Keratinocyte (primary cell): ENCODE results near the gene OGG1. TPM values are rescaled to one million over a fixed set of nuclear protein-coding genes. Genes with fewer than 3 reads are reported as not detected.

Experiments
- DNase-seq: peaks from one replicate; pipeline ENCODE4 v3.0.0-alpha.2; 2011; ENCODE audit warnings: low read depth, missing footprints, low spot score
- FAIRE-seq: peaks from 2 replicates; lab custom pipeline; 2011; peaks lifted over from hg19 to GRCh38; lab: Jason Lieb, UNC
- H2AFZ ChIP-seq: 2 replicates; pipeline ENCODE4 v1.6.0; 2012; ENCODE audit warnings: low read length, control low read depth, inconsistent platforms; ENCODE audit not compliant: control insufficient read depth
- H3K27ac ChIP-seq: 2 replicates; pipeline ENCODE4 v1.5.1; 2011; ENCODE audit warnings: low read length; ENCODE audit not compliant: control insufficient read depth, insufficient read depth
- H3K27me3 ChIP-seq: 3 replicates; pipeline ENCODE4 v1.6.0; 2011; ENCODE audit warnings: low read length; ENCODE audit not compliant: control insufficient read depth, insufficient read depth; ENCODE audit errors: extremely low read depth
- H3K36me3 ChIP-seq, 2 experiments: 2 replicates in 1 of 2; 3 replicates in 1 of 2; pipeline ENCODE4 v1.5.1; 2011; ENCODE audit warnings: low read length in 2 of 2, mild to moderate bottlenecking in 1 of 2; ENCODE audit not compliant: control insufficient read depth in 2 of 2, insufficient read depth in 2 of 2; ENCODE audit errors: extremely low read depth in 1 of 2
- H3K4me1 ChIP-seq: 3 replicates; pipeline ENCODE4 v1.5.1; 2011; ENCODE audit warnings: low read length; ENCODE audit not compliant: control insufficient read depth, insufficient read depth; ENCODE audit errors: extremely low read depth
- H3K4me2 ChIP-seq: 3 replicates; pipeline ENCODE4 v1.6.0; 2011; ENCODE audit warnings: low read depth, low read length; ENCODE audit not compliant: control insufficient read depth, insufficient read depth; ENCODE audit errors: extremely low read depth
- H3K4me3 ChIP-seq, 3 experiments: fragments of 200-600 bp in 1 of 3; sonication (generic) in 1 of 3; 2 replicates in 2 of 3; 3 replicates in 1 of 3; pipeline ENCODE4 v1.5.1; 2011 to 2016; ENCODE audit warnings: low read length in 3 of 3, mild to moderate bottlenecking in 3 of 3, control low read depth in 2 of 3, inconsistent platforms in 1 of 3, low read depth in 1 of 3, mixed read lengths in 1 of 3, mixed run types in 1 of 3, moderate library complexity in 1 of 3; ENCODE audit not compliant: control insufficient read depth in 2 of 3, insufficient read depth in 2 of 3; ENCODE audit errors: extremely low read depth in 1 of 3
- H3K79me2 ChIP-seq: 2 replicates; pipeline ENCODE4 v1.6.0; 2012; ENCODE audit warnings: low read length; ENCODE audit not compliant: control insufficient read depth, insufficient read depth
- H3K9ac ChIP-seq: 3 replicates; pipeline ENCODE4 v1.6.0; 2011; ENCODE audit warnings: low read length; ENCODE audit not compliant: control insufficient read depth, insufficient read depth; ENCODE audit errors: extremely low read depth
- H3K9me1 ChIP-seq: 3 replicates; pipeline ENCODE4 v1.6.0; 2011; ENCODE audit warnings: low read length; ENCODE audit not compliant: control insufficient read depth, insufficient read depth; ENCODE audit errors: extremely low read depth
- H3K9me3 ChIP-seq: 2 replicates; pipeline ENCODE4 v1.5.1; 2012; ENCODE audit warnings: low read depth, low read length; ENCODE audit not compliant: control insufficient read depth
- H4K20me1 ChIP-seq: 3 replicates; pipeline ENCODE4 v1.6.0; 2011; ENCODE audit warnings: low read length; ENCODE audit not compliant: control insufficient read depth, insufficient read depth; ENCODE audit errors: extremely low read depth
- EZH2 ChIP-seq: IDR thresholded peaks from one replicate; pipeline ENCODE4 v1.6.1; 2012; ENCODE audit warnings: inconsistent platforms, mild to moderate bottlenecking, low read length, moderate library complexity
- dilution Hi-C: fragments of 300-500 bp; cut with MboI; formaldehyde crosslinking; loops from one replicate; pipeline ENCODE4 v1.7.0; 2020; ENCODE audit warnings: low sequenced_read_pairs; ENCODE audit not compliant: extremely low pct_ligation_motif_present
- polyA plus RNA-seq, 5 experiments: library from polyadenylated mRNA; depleted of rRNA in 3 of 5; stranded (reverse) in 3 of 5; stranded (forward) in 1 of 5; unstranded in 1 of 5; fragments of >200 nt; gene quantifications; 1 replicate in 1 of 5; 2 replicates in 3 of 5; 3 replicates in 1 of 5; pipeline versions ENCODE4 v1.2.1 to v1.2.3, GENCODE V29; 2011 to 2012; ENCODE audit warnings: missing spikeins in 2 of 5, low read depth in 1 of 5, low replicate concordance in 1 of 5
- TF ChIP-seq, protein P1 (sequence below), 3 experiments: IDR thresholded peaks in 1 of 3; conservative IDR thresholded peaks in 1 of 3; optimal IDR thresholded peaks in 1 of 3; 2 replicates in 2 of 3; 3 replicates in 1 of 3; pipeline versions ENCODE3 to v1.5.1; 2011; ENCODE audit warnings: low read length in 3 of 3, mild to moderate bottlenecking in 3 of 3, moderate library complexity in 2 of 3, control low read depth in 1 of 3, inconsistent platforms in 1 of 3; ENCODE audit not compliant: insufficient read depth in 2 of 3; ENCODE audit errors: extremely low read depth in 1 of 3

OGG1 gene
- polyA plus RNA-seq, 1 donor (not counting 4 experiments of a cell fraction or from before 2014, with no cell fraction given), result 17.5 TPM

DNA sequence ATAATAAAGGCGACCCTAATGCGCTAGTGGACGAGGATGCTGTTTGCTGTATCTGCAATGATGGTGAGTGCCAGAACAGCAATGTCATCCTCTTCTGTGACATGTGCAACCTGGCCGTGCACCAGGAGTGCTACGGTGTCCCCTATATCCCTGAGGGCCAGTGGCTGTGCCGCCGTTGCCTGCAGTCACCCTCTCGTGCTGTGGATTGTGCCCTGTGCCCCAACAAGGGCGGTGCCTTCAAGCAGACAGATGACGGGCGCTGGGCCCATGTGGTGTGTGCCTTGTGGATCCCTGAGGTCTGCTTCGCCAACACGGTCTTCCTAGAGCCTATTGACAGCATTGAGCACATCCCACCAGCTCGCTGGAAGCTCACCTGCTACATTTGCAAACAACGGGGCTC, 10.6 kb upstream of the OGG1 start:
- H3K4me2 ChIP-seq, result no peak overlapping the region
- H2AFZ ChIP-seq, result no peak overlapping the region
- H3K9me1 ChIP-seq, result no peaks in the 10 kb centered on the region
- H3K27ac ChIP-seq, result no peak overlapping the region
- TF ChIP-seq EZH2, result no peak
- TF ChIP-seq, protein P1, sequence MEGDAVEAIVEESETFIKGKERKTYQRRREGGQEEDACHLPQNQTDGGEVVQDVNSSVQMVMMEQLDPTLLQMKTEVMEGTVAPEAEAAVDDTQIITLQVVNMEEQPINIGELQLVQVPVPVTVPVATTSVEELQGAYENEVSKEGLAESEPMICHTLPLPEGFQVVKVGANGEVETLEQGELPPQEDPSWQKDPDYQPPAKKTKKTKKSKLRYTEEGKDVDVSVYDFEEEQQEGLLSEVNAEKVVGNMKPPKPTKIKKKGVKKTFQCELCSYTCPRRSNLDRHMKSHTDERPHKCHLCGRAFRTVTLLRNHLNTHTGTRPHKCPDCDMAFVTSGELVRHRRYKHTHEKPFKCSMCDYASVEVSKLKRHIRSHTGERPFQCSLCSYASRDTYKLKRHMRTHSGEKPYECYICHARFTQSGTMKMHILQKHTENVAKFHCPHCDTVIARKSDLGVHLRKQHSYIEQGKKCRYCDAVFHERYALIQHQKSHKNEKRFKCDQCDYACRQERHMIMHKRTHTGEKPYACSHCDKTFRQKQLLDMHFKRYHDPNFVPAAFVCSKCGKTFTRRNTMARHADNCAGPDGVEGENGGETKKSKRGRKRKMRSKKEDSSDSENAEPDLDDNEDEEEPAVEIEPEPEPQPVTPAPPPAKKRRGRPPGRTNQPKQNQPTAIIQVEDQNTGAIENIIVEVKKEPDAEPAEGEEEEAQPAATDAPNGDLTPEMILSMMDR (optimal IDR thresholded peaks at IDR 0.05 in 1 of 3, IDR thresholded peaks at IDR 0.05 in 1 of 3, conservative IDR thresholded peaks at IDR 0.05 in 1 of 3; ENCODE audit: extremely low read depth in 1 of 3, insufficient read depth in 2 of 3, low read length in 3 of 3), result no peak
- FAIRE-seq (no peak), DNase-seq (no peak)
- no peaks in the 10 kb centered on the region for H3K4me1 ChIP-seq
- no peaks in the 10 kb centered on the region for H3K9me3 ChIP-seq
- peaks cover 60 to 72% of the 10 kb centered on the region in 2 experiments for H3K36me3 ChIP-seq
- H4K20me1 ChIP-seq, result peaks cover 3% of the 10 kb centered on the region
- peaks cover 27% of the 10 kb centered on the region for H3K79me2 ChIP-seq
- H3K9ac ChIP-seq, result no peak overlapping the region
- H3K4me3 ChIP-seq, result no peak overlapping the region
- no peaks in the 10 kb centered on the region for H3K27me3 ChIP-seq
- dilution Hi-C loops, result no loop called here

DNA sequence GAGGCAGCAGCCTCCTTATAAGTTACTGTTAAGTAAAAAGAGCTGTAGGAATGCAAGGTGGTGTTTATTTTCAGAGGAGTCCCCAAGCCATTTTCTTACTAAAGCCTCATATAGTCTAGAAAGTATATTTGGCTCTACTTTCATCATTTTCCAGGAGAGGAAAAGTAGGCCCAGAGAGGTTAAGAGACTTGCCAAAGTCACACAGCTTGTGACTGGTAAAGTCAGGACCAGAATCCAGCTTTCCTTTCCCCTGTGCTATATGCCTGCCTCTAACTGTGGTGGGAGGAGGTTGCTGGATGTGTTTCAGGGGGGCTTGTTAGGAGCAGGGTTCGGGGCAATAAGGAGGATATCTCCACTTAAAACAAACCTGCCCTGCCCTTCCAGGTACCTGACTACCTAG, 7.2 kb upstream of the OGG1 start:
- Histone ChIP-seq H3K4me2 (no peak overlapping the region), H3K36me3 (peaks cover 65 to 74% of the 10 kb centered on the region in 2 experiments), H3K27me3 (no peaks in the 10 kb centered on the region), H3K9me3 (no peaks in the 10 kb centered on the region), H3K4me1 (no peaks in the 10 kb centered on the region), H3K27ac (no peak overlapping the region), H3K9ac (no peak overlapping the region), H3K79me2 (peaks cover 8% of the 10 kb centered on the region), H3K9me1 (no peaks in the 10 kb centered on the region), H2AFZ (no peak overlapping the region), H4K20me1 (peaks cover 1% of the 10 kb centered on the region), H3K4me3 (no peak overlapping the region)
- FAIRE-seq (no peak), DNase-seq (no peak)
- dilution Hi-C loops, result no loop called here
- TF ChIP-seq EZH2, result no peak
- TF ChIP-seq, protein P1 (optimal IDR thresholded peaks at IDR 0.05 in 1 of 3, IDR thresholded peaks at IDR 0.05 in 1 of 3, conservative IDR thresholded peaks at IDR 0.05 in 1 of 3; ENCODE audit: extremely low read depth in 1 of 3, insufficient read depth in 2 of 3, low read length in 3 of 3), result no peak
